Stimulated activated CD4-positive, alpha-beta T cell treated with anti-CD3 and anti-CD28 coated beads, Interleukin-2, amount 100 ng/mL, for 24 hours (primary cell): ENCODE data around the gene ZDHHC9.

Experiments used
- DNase-seq, 2 donors: peaks; one replicate each; pipeline ENCODE4 v3.0.0-alpha.2; 2020

Gene ZDHHC9

GRCh38 chrX:129761596-129761995, 82.1 kb downstream of the ZDHHC9 start:
- DNase-seq = no peak

- no peak for DNase-seq
These were observed 82.7 kb downstream of the ZDHHC9 start for GRCh38 chrX:129760981-129761380.

DNA sequence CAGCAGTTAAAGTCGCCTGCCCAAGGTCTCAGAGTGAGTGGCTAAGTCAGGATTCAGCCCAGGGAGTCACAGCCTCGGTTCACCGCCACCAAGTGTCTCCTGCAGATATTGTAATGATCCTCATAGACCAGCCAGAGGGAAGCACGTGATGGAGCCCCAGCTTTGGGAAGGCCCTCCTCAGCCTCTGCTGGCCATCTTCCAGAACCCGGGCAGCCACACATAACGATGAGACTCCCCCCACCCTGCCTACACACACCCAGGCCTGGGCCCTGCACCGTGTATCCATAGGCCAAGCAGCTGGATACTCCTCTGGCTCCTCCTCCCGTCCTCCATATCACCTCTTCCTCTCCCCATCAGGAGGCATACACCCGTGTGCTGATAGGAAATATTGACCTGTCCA, 83.5 kb downstream of the ZDHHC9 start:
- no peak for DNase-seq

DNA sequence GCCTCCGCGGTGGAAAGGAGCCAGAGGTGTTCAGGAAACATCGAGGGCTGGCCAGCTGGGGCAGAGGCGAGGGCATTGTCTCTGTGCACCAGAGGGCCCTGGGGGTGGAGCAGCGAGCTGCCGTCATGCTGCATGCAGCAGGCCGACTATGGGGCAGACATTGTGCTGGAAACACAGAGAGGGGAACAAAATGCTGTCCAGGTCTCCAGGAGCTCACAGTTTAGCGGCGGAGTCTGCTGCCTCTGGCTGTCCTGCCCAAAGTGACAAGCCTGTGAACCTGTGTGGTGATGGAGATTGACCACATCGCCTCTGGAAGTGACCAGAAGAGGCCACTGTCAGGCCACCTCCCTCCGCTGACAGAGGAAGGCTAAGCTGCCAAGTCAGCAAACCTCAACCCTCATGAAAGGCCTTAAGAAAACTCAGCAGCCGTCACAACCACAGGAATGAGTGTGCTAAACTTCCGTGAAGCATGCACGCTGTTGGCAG, 84.1 kb downstream of the ZDHHC9 start:
- peak; percentile 48 to 51 for DNase-seq

- DNase-seq = no peak
These were observed 87.7 kb downstream of the ZDHHC9 start for GRCh38 chrX:129755779-129756650.

DNA sequence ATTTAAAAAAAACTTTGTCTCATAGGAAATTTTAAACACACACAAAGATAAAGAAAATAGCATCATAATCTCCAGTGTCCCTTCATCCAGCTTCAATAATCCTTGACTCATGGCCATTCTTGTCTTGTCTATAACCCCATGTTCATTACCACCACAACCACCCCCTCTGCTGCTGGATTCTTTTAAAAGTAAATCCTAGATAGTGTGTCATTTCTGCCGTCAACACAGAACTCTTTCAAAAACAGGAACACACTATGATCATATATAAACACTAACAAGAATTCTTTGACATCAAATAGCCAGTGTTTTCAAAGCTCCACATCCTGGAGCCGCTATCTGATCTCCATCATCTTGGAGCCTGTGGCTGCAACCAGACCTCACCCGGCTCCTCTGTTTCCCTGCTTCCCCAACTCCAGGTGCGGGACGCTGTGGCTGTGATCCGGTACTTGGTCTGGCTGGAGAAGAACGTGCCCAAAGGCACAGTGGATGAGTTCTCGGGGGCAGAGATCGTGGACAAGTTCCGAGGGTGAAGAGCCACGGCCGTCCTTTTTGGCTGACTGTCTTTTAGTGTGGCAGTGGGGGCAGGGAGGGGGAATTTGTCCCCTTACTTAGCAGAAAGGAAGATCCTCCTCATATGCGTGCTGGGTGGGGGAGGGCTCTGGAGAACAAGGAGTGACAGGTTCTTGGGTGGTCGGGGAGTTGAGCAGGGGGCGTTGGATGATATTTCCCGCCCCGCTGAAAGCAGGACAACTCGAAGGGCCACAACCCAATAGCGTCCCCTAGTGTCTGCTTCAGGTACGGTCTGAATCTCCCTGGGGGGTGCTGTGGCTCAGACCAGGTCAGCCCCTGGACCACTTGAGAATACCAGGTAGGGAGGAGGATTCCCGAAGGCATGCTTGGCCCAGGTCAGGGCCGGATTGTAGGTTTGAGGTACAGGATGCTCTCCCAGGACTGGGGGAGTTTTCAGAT, 89.3 kb downstream of the ZDHHC9 start:
- no peak for DNase-seq
